GM13976 (cell line): ENCODE results near the gene FBXW5.

ENCODE experiments used
- DNase-seq: peaks from one replicate; pipeline ENCODE4 v3.0.0; 2012; ENCODE audit warnings: low spot score
- in situ Hi-C: fragments of 300-500 bp; cut with MboI; formaldehyde crosslinking; loops from one replicate; pipeline ENCODE4 v1.12.0; 2022; ENCODE audit warnings: low sequenced_read_pairs, mixed read lengths, inconsistent platforms; ENCODE audit not compliant: unreplicated experiment
- TF ChIP-seq, protein P1 (sequence below): IDR thresholded peaks from 2 replicates; pipeline ENCODE4 v1.5.1; 2012; ENCODE audit warnings: borderline replicate concordance, mild to moderate bottlenecking; ENCODE audit not compliant: insufficient read depth; ENCODE audit errors: extremely low read depth, missing control alignments, control extremely low read depth

FBXW5 gene, protein sequence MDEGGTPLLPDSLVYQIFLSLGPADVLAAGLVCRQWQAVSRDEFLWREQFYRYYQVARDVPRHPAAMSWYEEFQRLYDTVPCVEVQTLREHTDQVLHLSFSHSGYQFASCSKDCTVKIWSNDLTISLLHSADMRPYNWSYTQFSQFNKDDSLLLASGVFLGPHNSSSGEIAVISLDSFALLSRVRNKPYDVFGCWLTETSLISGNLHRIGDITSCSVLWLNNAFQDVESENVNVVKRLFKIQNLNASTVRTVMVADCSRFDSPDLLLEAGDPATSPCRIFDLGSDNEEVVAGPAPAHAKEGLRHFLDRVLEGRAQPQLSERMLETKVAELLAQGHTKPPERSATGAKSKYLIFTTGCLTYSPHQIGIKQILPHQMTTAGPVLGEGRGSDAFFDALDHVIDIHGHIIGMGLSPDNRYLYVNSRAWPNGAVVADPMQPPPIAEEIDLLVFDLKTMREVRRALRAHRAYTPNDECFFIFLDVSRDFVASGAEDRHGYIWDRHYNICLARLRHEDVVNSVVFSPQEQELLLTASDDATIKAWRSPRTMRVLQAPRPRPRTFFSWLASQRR

DNA sequence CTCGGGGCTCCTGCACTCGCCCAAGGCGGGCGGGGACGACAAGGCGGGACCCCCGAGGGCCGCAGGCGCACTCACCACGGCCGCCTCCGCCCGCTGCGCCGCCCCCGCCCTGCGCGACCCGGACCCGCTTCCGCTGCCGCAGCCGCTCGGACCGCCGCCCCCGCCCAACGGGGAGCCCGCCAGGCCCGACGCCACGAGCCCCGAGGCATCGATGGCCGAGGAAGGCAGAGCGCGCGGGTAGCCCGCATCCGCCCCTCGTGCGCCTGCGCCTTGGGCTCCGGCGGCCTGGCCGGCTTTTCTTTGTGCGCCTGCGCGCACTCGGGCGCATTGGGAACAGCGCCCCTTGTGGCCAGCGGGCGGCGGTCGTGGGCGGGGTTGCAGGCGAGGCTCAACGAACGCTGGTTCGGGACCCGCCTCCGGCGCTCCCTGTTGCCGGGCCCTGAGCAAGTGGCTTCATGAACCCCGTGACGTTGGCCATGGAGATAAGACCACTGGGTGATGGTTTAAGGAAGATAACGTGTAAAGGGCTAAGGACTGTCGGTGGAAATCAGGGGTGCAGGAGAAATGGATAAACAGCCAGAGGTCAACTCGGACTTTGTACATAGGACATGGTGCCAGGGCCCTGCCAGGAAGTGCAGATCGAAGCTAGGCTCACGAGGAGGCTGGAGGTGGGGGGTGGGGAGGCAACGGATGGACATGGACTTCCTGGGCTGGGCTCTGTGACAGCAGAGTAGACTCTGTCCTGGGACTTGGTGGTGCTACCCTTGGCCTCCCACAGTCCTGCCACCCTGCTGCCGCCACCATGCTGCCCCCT lies at the start of gene FBXW5, which contains the start of gene C8G:
TSS of gene FBXW5 (minus strand) at position 220 of the 814 bp plus-strand sequence. CDS start 655 bp downstream, outside the sequence.
TSS of gene C8G (plus strand) at position 725 of the 814 bp plus-strand sequence. CDS start at position 803, 78 bp downstream.
- TF ChIP-seq, protein P1, sequence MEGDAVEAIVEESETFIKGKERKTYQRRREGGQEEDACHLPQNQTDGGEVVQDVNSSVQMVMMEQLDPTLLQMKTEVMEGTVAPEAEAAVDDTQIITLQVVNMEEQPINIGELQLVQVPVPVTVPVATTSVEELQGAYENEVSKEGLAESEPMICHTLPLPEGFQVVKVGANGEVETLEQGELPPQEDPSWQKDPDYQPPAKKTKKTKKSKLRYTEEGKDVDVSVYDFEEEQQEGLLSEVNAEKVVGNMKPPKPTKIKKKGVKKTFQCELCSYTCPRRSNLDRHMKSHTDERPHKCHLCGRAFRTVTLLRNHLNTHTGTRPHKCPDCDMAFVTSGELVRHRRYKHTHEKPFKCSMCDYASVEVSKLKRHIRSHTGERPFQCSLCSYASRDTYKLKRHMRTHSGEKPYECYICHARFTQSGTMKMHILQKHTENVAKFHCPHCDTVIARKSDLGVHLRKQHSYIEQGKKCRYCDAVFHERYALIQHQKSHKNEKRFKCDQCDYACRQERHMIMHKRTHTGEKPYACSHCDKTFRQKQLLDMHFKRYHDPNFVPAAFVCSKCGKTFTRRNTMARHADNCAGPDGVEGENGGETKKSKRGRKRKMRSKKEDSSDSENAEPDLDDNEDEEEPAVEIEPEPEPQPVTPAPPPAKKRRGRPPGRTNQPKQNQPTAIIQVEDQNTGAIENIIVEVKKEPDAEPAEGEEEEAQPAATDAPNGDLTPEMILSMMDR, result peak; percentile 98
- in situ Hi-C loops, result no loop called here
- DNase-seq, result peak; percentile 100

DNA sequence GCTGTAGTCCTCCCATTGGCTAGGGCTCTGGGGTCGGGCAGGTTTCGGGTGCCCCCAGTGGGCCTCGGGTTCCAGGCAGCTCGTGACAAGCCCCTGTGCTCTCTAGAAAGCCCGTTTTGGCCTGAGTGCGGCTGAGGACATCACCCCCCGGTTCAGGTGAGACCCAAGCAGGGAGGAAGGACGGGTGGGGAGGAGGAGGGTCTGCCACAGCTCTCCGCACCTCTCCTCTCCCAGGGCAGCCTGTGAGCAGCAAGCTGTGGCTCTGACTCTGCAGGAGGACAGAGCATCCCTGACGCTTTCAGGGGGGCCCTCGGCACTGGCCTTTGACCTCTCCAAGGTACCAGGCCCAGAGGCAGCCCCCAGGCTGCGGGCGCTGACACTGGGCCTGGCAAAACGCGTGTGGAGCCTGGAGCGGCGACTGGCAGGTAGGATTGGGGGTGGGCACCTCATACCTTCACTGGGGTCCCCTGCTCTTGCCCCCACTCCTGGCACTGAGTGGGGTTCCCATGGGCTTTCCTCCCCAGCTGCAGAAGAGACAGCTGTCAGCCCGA lies 48.4 kb upstream of the FBXW5 start:
- in situ Hi-C loops, result no loop called here
- TF ChIP-seq, protein P1, result no peak

DNA sequence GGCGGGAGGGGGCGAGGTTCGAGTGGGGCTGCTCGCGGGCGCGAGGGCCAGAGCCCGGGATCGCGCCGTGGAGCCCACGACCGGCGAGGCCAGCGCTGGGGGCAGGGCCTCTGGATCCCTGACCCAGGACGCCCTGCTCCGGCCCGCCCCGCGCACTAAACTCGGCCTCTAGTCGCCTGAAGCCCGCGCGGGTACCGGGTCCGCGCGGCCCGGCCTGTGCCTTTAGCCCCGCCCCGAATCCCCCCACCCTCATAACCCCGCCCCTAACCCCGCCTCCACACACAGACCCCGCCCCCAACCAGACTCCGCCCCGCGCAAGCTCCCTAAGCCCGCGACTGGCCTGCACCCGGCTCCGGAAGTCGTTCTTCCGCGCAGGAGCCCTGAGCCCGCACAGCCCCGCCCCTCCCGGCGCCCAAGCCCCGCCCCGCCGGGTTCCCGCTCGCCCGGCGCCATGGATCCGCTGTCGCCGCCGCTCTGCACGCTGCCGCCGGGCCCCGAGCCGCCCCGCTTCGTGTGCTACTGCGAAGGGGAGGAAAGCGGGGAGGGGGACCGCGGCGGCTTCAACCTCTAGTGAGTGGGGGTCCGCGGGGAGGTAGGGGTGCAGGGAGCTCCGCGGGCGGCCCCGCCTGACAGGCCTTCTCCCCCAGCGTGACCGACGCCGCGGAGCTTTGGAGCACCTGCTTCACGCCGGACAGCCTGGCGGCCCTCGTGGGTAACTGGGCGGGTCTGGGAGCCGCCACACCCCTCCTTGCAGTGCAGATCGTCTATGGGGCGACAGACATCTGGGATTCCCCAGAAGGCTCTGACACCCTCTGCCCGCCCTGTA lies 47.7 kb upstream of the FBXW5 start, which contains the start of gene PAXX:
TSS of gene PAXX (plus strand) at position 430 of the 826 bp plus-strand sequence. CDS start at position 452, 22 bp downstream.
- TF ChIP-seq, protein P1, result no peak
- DNase-seq, result peak; percentile 100
- in situ Hi-C loops, result no loop called here

More for the DNA sequence above, 48.4 kb upstream of the FBXW5 start:
- DNase-seq, result no peak

DNA sequence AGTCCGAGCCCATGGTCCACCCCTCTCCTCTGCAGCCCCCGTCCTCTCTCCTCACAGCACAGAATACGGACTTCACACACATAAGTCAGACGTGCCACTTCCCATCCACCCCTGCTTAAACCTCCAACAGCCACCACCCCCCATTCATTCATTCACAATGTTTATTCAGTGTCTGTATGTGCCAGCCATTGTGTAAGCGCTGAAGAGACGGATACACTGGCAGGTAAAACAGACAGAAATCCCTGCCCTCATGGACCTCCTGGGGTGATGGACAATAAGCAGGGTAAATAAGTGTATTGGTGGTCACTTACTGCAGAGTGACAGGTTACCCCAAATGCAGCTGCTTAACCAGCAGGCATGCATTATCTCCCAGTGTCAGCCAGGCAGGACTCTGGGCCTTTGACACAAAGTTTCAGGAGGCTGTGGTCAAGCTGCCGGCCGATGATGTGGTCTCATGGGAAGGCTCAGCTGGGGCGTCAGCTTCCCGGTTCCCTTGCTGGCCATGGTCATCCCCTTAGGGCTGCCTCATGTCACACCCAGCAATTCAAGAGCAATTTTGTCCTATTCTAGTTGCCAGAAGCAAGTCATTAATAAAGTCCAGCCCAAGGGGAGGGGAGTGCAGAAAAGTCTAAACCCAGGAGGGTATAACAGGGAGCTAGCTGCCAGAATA lies 45.8 kb upstream of the FBXW5 start:
- in situ Hi-C loops, result no loop called here
- DNase-seq, result no peak
- TF ChIP-seq, protein P1, result no peak

DNA sequence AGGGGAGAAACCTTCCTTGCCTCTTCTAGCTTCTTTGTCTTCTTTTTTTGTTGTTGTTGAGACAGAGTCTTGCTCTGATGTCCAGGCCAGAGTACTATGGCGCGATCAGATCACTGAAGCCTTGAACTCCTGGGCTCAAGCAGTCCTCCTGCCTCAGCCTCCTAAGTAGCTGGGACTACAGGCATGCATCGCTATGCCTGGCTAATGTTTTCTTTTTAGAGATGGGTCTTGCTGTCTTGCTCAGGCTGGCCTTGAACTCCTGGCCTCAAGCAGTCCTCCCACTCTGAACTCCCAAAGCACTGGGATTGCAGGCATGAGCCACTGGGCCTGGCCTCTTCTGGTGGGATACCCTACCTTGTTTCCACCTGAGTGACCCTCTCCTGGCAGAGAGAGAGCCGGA lies 44.3 kb upstream of the FBXW5 start:
- in situ Hi-C loops, result no loop called here
- TF ChIP-seq, protein P1, result no peak
- no peak for DNase-seq
